Measurements from ENCODE around the gene ZSWIM5. TPM values are rescaled to one million over a fixed set of nuclear protein-coding genes. Genes with fewer than 3 reads are reported as not detected.
"Not testable (repeated sequence)": the region's sequence is repeated elsewhere in the genome, so short reads cannot be mapped to it uniquely, and the experiment has no call there.

Gene ZSWIM5
- total RNA-seq, 4 donors from 2014 or later = 0.53 to 1.3 (median 0.81) TPM

DNA sequence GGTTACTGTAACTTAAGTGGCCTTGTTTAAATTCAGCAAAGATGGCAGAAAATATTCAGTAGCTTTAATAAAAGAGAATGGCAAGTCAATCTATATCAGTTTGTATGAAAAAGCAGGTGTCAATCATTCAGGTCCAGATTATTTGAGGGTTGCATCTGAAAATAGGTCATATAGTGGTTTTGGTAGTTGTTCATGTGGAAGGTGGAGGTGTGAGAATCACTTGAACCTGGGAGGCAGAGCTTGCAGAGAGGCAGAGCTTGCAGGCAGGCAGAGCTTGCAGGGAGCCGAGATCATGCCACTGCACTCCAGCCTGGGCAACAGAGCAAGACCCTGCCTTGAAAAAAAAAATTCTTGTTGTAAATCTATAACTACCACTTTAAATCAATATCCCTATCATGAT lies 88.6 kb downstream of the ZSWIM5 start:
- no peaks in the 10 kb centered on the region for H3K4me1 ChIP-seq
- DNase-seq = no peak
- no peak overlapping the region for H3K4me3 ChIP-seq
- in situ Hi-C loops (cut with MboI; ENCODE audit: low sequenced_read_pairs in 4 of 4) = no loop called here
- intact Hi-C loops (cut with DNase I; ENCODE audit: low total_unique reads) = no loop called here
- no peak overlapping the region for H3K27ac ChIP-seq
- H3K9me3 ChIP-seq = no peaks in the 10 kb centered on the region
- ATAC-seq = no peak
- TF ChIP-seq POLR2A (IDR thresholded peaks at IDR 0.05) = no peak
- no peaks in the 10 kb centered on the region for H3K27me3 ChIP-seq
- no peaks in the 10 kb centered on the region for H3K36me3 ChIP-seq

DNA sequence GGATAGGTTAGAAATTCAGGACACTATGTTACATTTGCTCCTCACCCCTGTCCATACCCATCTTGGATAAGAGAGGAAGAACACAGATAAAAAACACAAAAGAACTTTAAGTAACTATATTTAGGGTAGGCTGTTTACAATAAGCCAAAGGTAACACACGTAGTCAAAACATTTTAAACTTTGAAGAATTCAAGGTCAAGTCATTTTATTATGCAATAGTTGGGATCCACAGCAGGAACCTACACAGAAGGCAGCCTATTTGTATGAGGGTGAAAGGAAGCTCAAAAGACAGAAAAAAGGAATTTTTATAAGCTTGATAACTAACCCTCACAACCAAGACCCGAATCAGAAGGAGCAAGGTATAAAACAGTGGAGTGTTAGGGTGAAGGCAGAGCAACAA lies 89.6 kb downstream of the ZSWIM5 start:
- no peaks in the 10 kb centered on the region for H3K27me3 ChIP-seq
- TF ChIP-seq POLR2A (IDR thresholded peaks at IDR 0.05) = no peak
- TF ChIP-seq, protein P1, sequence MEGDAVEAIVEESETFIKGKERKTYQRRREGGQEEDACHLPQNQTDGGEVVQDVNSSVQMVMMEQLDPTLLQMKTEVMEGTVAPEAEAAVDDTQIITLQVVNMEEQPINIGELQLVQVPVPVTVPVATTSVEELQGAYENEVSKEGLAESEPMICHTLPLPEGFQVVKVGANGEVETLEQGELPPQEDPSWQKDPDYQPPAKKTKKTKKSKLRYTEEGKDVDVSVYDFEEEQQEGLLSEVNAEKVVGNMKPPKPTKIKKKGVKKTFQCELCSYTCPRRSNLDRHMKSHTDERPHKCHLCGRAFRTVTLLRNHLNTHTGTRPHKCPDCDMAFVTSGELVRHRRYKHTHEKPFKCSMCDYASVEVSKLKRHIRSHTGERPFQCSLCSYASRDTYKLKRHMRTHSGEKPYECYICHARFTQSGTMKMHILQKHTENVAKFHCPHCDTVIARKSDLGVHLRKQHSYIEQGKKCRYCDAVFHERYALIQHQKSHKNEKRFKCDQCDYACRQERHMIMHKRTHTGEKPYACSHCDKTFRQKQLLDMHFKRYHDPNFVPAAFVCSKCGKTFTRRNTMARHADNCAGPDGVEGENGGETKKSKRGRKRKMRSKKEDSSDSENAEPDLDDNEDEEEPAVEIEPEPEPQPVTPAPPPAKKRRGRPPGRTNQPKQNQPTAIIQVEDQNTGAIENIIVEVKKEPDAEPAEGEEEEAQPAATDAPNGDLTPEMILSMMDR (IDR thresholded peaks at IDR 0.05 in 4 of 5, conservative IDR thresholded peaks at IDR 0.05 in 1 of 5) = no peak
- intact Hi-C loops (cut with DNase I; ENCODE audit: low total_unique reads) (no loop called here), in situ Hi-C loops (cut with MboI; ENCODE audit: low sequenced_read_pairs in 4 of 4) (no loop called here)
- DNase-seq (no peak), ATAC-seq (no peak)
- H3K4me1 ChIP-seq = no peaks in the 10 kb centered on the region
- H3K4me3 ChIP-seq = no peak overlapping the region
- no peaks in the 10 kb centered on the region for H3K36me3 ChIP-seq
- H3K27ac ChIP-seq = no peak overlapping the region
- no peaks in the 10 kb centered on the region for H3K9me3 ChIP-seq

DNA sequence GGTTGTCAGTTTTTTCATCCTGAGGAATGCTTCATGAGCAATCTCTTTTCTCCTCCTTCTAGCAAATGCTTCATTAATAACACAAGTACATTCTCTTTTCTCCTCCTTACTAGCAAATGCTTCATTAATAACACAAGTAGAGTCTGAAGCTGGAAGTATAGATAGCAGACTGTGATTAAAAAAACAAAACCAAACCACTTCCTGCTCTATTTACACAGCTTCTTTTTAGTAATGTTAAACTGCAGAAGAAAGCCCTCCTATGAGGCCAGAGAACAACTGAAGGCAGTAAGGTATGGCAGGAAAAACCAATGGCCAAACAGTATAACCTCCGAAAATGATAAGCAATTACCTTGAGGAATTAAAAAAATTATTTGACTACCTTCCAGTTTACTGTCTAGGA lies 90.1 kb downstream of the ZSWIM5 start:
- in situ Hi-C loops (cut with MboI; ENCODE audit: low sequenced_read_pairs in 4 of 4) (no loop called here), intact Hi-C loops (cut with DNase I; ENCODE audit: low total_unique reads) (no loop called here)
- no peaks in the 10 kb centered on the region for H3K27me3 ChIP-seq
- H3K36me3 ChIP-seq = no peaks in the 10 kb centered on the region
- no peak overlapping the region for H3K4me3 ChIP-seq
- DNase-seq (no peak), ATAC-seq (no peak)
- no peak overlapping the region for H3K27ac ChIP-seq
- H3K9me3 ChIP-seq = no peaks in the 10 kb centered on the region
- no peaks in the 10 kb centered on the region for H3K4me1 ChIP-seq
- TF ChIP-seq, protein P1 (IDR thresholded peaks at IDR 0.05 in 4 of 5, conservative IDR thresholded peaks at IDR 0.05 in 1 of 5) = no peak
- TF ChIP-seq POLR2A (IDR thresholded peaks at IDR 0.05) = no peak

DNA sequence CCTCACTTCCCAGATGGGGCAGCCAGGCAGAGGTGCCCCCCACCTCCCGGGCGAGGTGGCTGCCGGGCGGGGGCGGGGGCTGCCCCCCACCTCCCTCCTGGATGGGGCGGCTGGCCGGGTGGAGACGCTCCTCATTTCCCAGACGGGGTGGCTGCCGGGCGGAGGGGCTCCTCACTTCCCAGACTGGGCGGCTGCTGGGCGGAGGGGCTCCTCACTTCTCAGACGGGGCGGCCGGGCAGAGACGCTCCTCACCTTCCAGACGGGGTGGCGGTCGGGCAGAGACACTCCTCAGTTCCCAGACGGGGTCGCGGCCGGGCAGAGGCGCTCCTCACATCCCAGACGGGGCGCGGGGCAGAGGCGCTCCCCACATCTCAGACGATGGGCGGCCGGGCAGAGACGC lies 91.2 kb downstream of the ZSWIM5 start:
- H3K27me3 ChIP-seq; H3K4me3 ChIP-seq; intact Hi-C loops (cut with DNase I; ENCODE audit: low total_unique reads); H3K27ac ChIP-seq; DNase-seq; H3K36me3 ChIP-seq; in situ Hi-C loops (cut with MboI; ENCODE audit: low sequenced_read_pairs in 4 of 4); ATAC-seq; H3K9me3 ChIP-seq; H3K4me1 ChIP-seq: not testable (repeated sequence)

DNA sequence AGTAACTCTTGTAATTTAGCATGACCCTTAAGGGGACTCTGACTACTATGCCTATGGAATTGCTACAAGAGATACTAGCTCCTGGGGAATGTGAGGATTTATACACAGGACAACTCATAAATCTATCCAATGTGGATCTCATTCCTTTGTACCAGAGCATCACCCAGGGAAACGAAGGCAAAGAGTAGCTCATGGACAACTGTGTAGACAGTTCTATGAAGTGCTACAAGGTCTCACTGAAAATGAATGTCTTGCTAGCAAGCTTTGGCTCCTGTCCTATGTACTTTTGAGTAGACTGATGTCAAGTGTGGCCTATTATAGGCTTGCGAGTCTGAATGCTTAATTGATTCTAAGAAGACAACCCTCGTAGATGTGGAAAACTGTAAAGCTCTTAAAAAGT lies 93.7 kb downstream of the ZSWIM5 start:
- Histone ChIP-seq H3K27ac (no peak overlapping the region), H3K9me3 (no peaks in the 10 kb centered on the region), H3K4me1 (no peaks in the 10 kb centered on the region), H3K36me3 (no peaks in the 10 kb centered on the region), H3K27me3 (no peaks in the 10 kb centered on the region), H3K4me3 (no peak overlapping the region)
- DNase-seq (no peak), ATAC-seq (no peak)
- in situ Hi-C loops (cut with MboI; ENCODE audit: low sequenced_read_pairs in 4 of 4) = no loop called here
- no peak for TF ChIP-seq POLR2A (IDR thresholded peaks at IDR 0.05)
- TF ChIP-seq, protein P1 (IDR thresholded peaks at IDR 0.05 in 4 of 5, conservative IDR thresholded peaks at IDR 0.05 in 1 of 5) = no peak
- intact Hi-C loops (cut with DNase I; ENCODE audit: low total_unique reads) = no loop called here

DNA sequence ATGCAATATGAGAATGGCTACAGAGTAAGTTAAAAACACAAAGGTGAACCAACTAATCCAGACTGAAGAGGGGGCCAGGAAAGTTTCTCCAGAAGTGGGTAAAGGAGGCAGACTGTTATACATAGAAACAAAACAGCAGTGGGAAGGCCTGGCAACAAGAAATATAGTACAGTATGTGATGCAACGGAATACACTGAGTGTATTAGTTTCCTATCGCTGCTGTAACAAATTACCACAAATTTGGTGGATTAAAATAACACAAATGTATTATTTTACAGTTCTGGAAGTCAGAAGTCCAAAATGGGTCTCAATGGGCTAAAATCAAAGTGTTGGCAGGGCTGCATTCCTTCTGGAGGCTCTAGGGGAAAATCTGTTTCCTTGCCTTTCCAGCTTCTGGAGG lies 95.2 kb downstream of the ZSWIM5 start:
- no peaks in the 10 kb centered on the region for H3K9me3 ChIP-seq
- intact Hi-C loops (cut with DNase I; ENCODE audit: low total_unique reads) (no loop called here), in situ Hi-C loops (cut with MboI; ENCODE audit: low sequenced_read_pairs in 4 of 4) (no loop called here)
- no peak for ATAC-seq
- no peaks in the 10 kb centered on the region for H3K36me3 ChIP-seq
- no peak for DNase-seq
- H3K4me3 ChIP-seq = no peak overlapping the region
- no peak for TF ChIP-seq POLR2A (IDR thresholded peaks at IDR 0.05)
- TF ChIP-seq, protein P1 (IDR thresholded peaks at IDR 0.05 in 4 of 5, conservative IDR thresholded peaks at IDR 0.05 in 1 of 5) = no peak
- H3K4me1 ChIP-seq = no peaks in the 10 kb centered on the region
- H3K27me3 ChIP-seq = no peaks in the 10 kb centered on the region
- no peak overlapping the region for H3K27ac ChIP-seq

All from gastrocnemius medialis (tissue), 4 donors.